ENCODE data around the gene YKT6. TPM values are rescaled to one million over a fixed set of nuclear protein-coding genes. Genes with fewer than 3 reads are reported as not detected.

YKT6 gene
- total and polyA plus RNA-seq, 2 experiments from 2014 or later: 75.7 to 86.9 TPM

- H3K36me3 ChIP-seq (replicated peaks; ENCODE audit: insufficient read depth, low read depth): no peaks in the 10 kb centered on the region
- no peaks in the 10 kb centered on the region for H3K27me3 ChIP-seq
- no peak for TF ChIP-seq EZH2phosphoT487 (IDR thresholded peaks at IDR 0.05; ENCODE audit: low read depth, severe bottlenecking, unreplicated experiment)
- no peak for TF ChIP-seq CTCF (IDR thresholded peaks at IDR 0.05; ENCODE audit: poor library complexity)
- no peak for TF ChIP-seq EZH2 (IDR thresholded peaks at IDR 0.05; ENCODE audit: borderline replicate concordance)
- H3K9me3 ChIP-seq (ENCODE audit: low read depth): no peaks in the 10 kb centered on the region
- H3K4me3 ChIP-seq: no peak overlapping the region
- no peak overlapping the region for H3K27ac ChIP-seq
- whole genome bisulfite sequencing (ENCODE audit: low lambda C conversion rate, missing lambda C conversion rate): 91% methylated on average over 4 of the region's 4 CpGs
- no peak overlapping the region for H2AFZ ChIP-seq
- no peaks in the 10 kb centered on the region for H3K9me2 ChIP-seq (replicated peaks; ENCODE audit: insufficient read depth)
- DNase-seq (ENCODE audit: low spot score): no peak
- H3K4me2 ChIP-seq: no peak overlapping the region
- no peaks in the 10 kb centered on the region for H4K20me1 ChIP-seq (ENCODE audit: insufficient read depth, poor library complexity, severe bottlenecking)
- H3K4me1 ChIP-seq (ENCODE audit: insufficient read depth): no peaks in the 10 kb centered on the region
- H3K79me2 ChIP-seq: no peaks in the 10 kb centered on the region
These were observed 23.1 kb upstream of the YKT6 start for GRCh38 chr7:44177570-44178131.

GRCh38 chr7:44180631-44181030 is 20.1 kb upstream of the YKT6 start:
- 66% methylated on average over 3 of the region's 3 CpGs for WGBS (ENCODE audit: low lambda C conversion rate, missing lambda C conversion rate)
- Histone ChIP-seq H3K79me2 (no peaks in the 10 kb centered on the region), H3K4me1 (ENCODE audit: insufficient read depth) (peaks cover 8% of the 10 kb centered on the region), H3K9me3 (ENCODE audit: low read depth) (no peaks in the 10 kb centered on the region), H4K20me1 (ENCODE audit: insufficient read depth, poor library complexity, severe bottlenecking) (no peaks in the 10 kb centered on the region), H3K4me3 (no peak overlapping the region), H3K27ac (no peak overlapping the region), H3K36me3 (replicated peaks; ENCODE audit: insufficient read depth, low read depth) (no peaks in the 10 kb centered on the region), H2AFZ (no peak overlapping the region), H3K9me2 (replicated peaks; ENCODE audit: insufficient read depth) (no peaks in the 10 kb centered on the region), H3K27me3 (no peaks in the 10 kb centered on the region), H3K4me2 (no peak overlapping the region)
- no peak for DNase-seq (ENCODE audit: low spot score)
- TF ChIP-seq EZH2 (IDR thresholded peaks at IDR 0.05; ENCODE audit: borderline replicate concordance) (no peak), CTCF (IDR thresholded peaks at IDR 0.05; ENCODE audit: poor library complexity) (no peak), EZH2phosphoT487 (IDR thresholded peaks at IDR 0.05; ENCODE audit: low read depth, severe bottlenecking, unreplicated experiment) (no peak)

GRCh38 chr7:44182827-44183226 is 18.0 kb upstream of the YKT6 start:
- H3K36me3 ChIP-seq (replicated peaks; ENCODE audit: insufficient read depth, low read depth): no peaks in the 10 kb centered on the region
- peaks cover 8% of the 10 kb centered on the region for H3K4me1 ChIP-seq (ENCODE audit: insufficient read depth)
- H3K27ac ChIP-seq: no peak overlapping the region
- DNase-seq (ENCODE audit: low spot score): no peak
- no peaks in the 10 kb centered on the region for H3K79me2 ChIP-seq
- no peaks in the 10 kb centered on the region for H3K9me2 ChIP-seq (replicated peaks; ENCODE audit: insufficient read depth)
- H3K4me3 ChIP-seq: no peak overlapping the region
- TF ChIP-seq EZH2phosphoT487 (IDR thresholded peaks at IDR 0.05; ENCODE audit: low read depth, severe bottlenecking, unreplicated experiment): no peak
- TF ChIP-seq EZH2 (IDR thresholded peaks at IDR 0.05; ENCODE audit: borderline replicate concordance): no peak
- no peak for TF ChIP-seq CTCF (IDR thresholded peaks at IDR 0.05; ENCODE audit: poor library complexity)
- H3K4me2 ChIP-seq: no peak overlapping the region
- no peaks in the 10 kb centered on the region for H4K20me1 ChIP-seq (ENCODE audit: insufficient read depth, poor library complexity, severe bottlenecking)
- WGBS (ENCODE audit: low lambda C conversion rate, missing lambda C conversion rate): 74% methylated on average over 5 of the region's 5 CpGs
- H2AFZ ChIP-seq: no peak overlapping the region
- H3K9me3 ChIP-seq (ENCODE audit: low read depth): no peaks in the 10 kb centered on the region
- H3K27me3 ChIP-seq: no peaks in the 10 kb centered on the region
